Activated CD8-positive, alpha-beta memory T cell treated with anti-CD3 and anti-CD28 coated beads for 48 hours (primary cell): Measurements from ENCODE around the gene DUSP1.
"Not testable (repeated sequence)": the region's sequence is repeated elsewhere in the genome, so short reads cannot be mapped to it uniquely, and the experiment has no call there.

ENCODE experiments used
- DNase-seq, 3 experiments: peaks; one replicate each; pipeline ENCODE4 v3.0.0-alpha.2; 2020; ENCODE audit warnings: low read depth in 2 of 3, low spot score in 2 of 3

Gene DUSP1

GRCh38 chr5:172797771-172798191, 26.8 kb upstream of the DUSP1 start:
- no peak for DNase-seq

- DNase-seq: no peak
Observed at GRCh38 chr5:172796306-172796705, 25.3 kb upstream of the DUSP1 start.

GRCh38 chr5:172795318-172795977, 24.5 kb upstream of the DUSP1 start:
- no peak for DNase-seq

GRCh38 chr5:172793577-172794488, 22.8 kb upstream of the DUSP1 start:
- no peak for DNase-seq

- no peak for DNase-seq
Observed at GRCh38 chr5:172792701-172793570, 21.9 kb upstream of the DUSP1 start.

- no peak for DNase-seq
Observed at GRCh38 chr5:172791726-172792445, 20.9 kb upstream of the DUSP1 start.

GRCh38 chr5:172791286-172791685, 20.3 kb upstream of the DUSP1 start:
- DNase-seq: no peak

- DNase-seq: no peak
Observed at GRCh38 chr5:172790496-172790889, 19.5 kb upstream of the DUSP1 start.

- no peak for DNase-seq
Observed at GRCh38 chr5:172789687-172790495, 18.9 kb upstream of the DUSP1 start.

GRCh38 chr5:172788771-172789686, 18.0 kb upstream of the DUSP1 start:
- DNase-seq: no peak

- not testable (repeated sequence) for DNase-seq
Observed at GRCh38 chr5:172787538-172787937, 16.5 kb upstream of the DUSP1 start.

- no peak for DNase-seq
Observed at GRCh38 chr5:172786736-172787462, 15.9 kb upstream of the DUSP1 start.

GRCh38 chr5:172785429-172786088, 14.6 kb upstream of the DUSP1 start:
- no peak for DNase-seq

- DNase-seq: not testable (repeated sequence)
Observed at GRCh38 chr5:172784162-172784561, 13.2 kb upstream of the DUSP1 start.

- DNase-seq: not testable (repeated sequence)
Observed at GRCh38 chr5:172783319-172783718, 12.3 kb upstream of the DUSP1 start.

GRCh38 chr5:172782169-172783039, 11.4 kb upstream of the DUSP1 start:
- no peak for DNase-seq
